Measurements from ENCODE around the gene CD300H.
"Not testable (repeated sequence)": the region's sequence is repeated elsewhere in the genome, so short reads cannot be mapped to it uniquely, and the experiment has no call there.

CD300H gene

GRCh38 chr17:74525465-74525725 is 41.9 kb downstream of the CD300H start:
- no peak for DNase-seq

GRCh38 chr17:74524653-74525464 is 42.5 kb downstream of the CD300H start:
- DNase-seq, result no peak

- DNase-seq, result no peak
Measured at GRCh38 chr17:74523308-74523707, 44.0 kb downstream of the CD300H start.

- DNase-seq, result no peak
Measured at GRCh38 chr17:74522381-74523105, 44.8 kb downstream of the CD300H start.

GRCh38 chr17:74521701-74522201 is 45.6 kb downstream of the CD300H start:
- no peak for DNase-seq

- DNase-seq, result no peak
Measured at GRCh38 chr17:74520790-74521480, 46.4 kb downstream of the CD300H start.

GRCh38 chr17:74520016-74520434 is 47.3 kb downstream of the CD300H start:
- no peak for DNase-seq

- DNase-seq, result not testable (repeated sequence)
Measured at GRCh38 chr17:74518413-74518981, 48.8 kb downstream of the CD300H start.

GRCh38 chr17:74516561-74517328 is 50.6 kb downstream of the CD300H start:
- no peak for DNase-seq

- no peak for DNase-seq
Measured at GRCh38 chr17:74515941-74516340, 51.4 kb downstream of the CD300H start.

- peak; percentile 35 for DNase-seq
Measured at GRCh38 chr17:74514632-74515334, 52.5 kb downstream of the CD300H start.

GRCh38 chr17:74513987-74514631 is 53.2 kb downstream of the CD300H start:
- peak; percentile 49 for DNase-seq

GRCh38 chr17:74512624-74513091 is 54.7 kb downstream of the CD300H start:
- no peak for DNase-seq

GRCh38 chr17:74512036-74512435 is 55.3 kb downstream of the CD300H start:
- no peak for DNase-seq
